Middle frontal gyrus (tissue), 1 donor: ENCODE measurements around the gene MPP3.
A peak's percentile ranks its signal among the peaks of the same experiment; 100 is the strongest.
"Not testable (repeated sequence)": the region's sequence is repeated elsewhere in the genome, so short reads cannot be mapped to it uniquely, and the experiment has no call there.

Experiments
- DNase-seq: peaks from one replicate; pipeline ENCODE4 v3.0.0-alpha.2; 2015; ENCODE audit warnings: low spot score; ENCODE audit errors: extremely low spot score

Gene MPP3

GRCh38 chr17:43832976-43833829 is at the start of gene MPP3:
Gene MPP3 (minus strand): TSS chr17:43833146. CDS start chr17:43831906, 1,240 bp downstream.
- peak; percentile 16 for DNase-seq

GRCh38 chr17:43881758-43882505 is 49.0 kb upstream of the MPP3 start:
- no peak for DNase-seq

DNA sequence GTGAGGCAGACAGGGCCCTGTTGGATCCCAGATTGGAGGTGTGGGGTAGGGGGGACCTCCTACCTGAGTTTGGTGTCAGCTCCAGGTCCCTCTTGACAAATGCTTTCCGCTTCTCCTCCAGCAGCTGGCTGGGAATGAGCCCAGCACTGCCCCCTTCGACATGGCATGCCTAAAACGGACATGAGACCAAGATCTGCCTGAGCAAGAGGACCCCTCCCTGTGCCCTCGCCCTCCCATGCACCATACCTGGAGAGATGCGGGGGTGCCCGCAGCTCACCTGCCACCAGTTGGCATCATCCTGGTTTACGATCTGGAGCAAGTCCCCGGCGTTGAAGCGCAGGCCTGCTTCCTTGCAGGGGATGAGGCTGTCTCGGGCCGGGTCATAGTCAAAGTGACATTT is 48.2 kb upstream of the MPP3 start:
- no peak for DNase-seq

DNA sequence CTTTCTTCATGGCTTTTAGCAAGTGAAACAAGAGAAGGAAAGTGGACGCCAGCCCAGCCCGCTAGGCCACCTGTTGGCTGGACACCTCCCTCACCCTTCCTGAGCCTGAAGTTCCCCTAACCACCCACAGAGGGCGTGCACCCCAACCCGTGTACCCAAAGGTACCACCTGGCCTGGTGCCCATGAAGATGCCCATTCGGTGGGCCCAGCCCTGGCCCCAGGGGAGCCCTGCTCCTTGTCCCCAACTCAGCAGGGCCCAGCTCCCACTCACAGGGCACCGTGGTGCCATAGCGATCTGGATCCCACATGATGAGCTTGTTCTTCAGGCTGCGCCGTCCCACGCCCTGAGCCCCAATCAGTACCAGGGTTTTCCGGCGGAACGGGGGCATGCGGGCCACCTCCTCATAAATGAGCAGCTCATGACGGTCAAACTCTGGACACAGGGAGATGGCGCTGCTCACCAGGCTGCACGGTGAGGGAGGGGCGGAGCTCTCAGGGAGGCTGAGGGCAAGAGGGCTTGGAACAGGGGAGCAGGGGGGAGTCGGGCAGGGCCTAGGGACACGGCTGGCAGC is 47.6 kb upstream of the MPP3 start:
- DNase-seq = no peak

- no peak for DNase-seq
Observed at GRCh38 chr17:43879723-43880419, 46.9 kb upstream of the MPP3 start.

DNA sequence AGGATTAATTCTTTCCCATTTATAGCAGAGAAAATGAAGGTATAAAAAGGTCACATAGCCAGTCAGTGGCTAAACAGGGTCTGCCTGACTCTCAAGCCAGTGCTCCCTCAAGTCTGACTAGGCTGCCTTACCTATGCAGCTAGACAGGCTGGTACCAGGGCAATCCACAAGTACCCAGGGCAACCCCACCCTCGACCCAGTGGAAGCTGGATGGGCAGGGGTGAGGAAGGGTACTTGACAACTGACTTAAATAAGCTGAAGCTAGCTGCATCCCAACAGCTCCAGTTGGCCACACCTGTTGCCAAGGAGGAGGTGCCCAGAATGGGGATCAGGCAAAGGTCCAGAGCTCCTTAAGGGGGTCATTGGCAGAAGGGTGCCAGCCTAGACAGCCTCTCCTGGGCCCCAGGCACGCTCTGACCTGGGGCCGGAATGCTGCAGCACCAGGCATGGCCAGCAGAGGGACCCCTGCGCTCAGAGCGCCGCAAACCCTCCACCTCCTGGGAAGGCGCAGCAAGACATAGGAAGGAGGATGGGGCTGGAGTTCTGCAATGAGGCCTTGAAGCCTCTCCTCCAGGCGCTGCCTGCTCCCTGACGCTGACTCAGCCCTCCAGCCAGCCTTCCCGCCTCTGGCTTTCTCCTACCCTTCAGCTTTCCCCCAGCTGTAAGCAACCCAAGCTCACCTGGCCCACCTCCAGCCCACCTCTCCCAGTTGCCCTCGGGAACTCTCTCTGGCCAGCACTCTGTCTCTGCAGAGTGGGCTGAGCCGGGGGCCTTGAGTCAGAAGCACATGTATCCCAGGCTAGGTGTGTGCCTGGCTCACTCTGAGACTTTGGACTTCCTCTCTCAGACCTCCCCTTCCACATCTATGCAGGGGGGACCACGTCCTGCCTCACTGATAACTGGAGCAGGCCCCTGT is 45.6 kb upstream of the MPP3 start:
- peak; percentile 37 for DNase-seq

DNA sequence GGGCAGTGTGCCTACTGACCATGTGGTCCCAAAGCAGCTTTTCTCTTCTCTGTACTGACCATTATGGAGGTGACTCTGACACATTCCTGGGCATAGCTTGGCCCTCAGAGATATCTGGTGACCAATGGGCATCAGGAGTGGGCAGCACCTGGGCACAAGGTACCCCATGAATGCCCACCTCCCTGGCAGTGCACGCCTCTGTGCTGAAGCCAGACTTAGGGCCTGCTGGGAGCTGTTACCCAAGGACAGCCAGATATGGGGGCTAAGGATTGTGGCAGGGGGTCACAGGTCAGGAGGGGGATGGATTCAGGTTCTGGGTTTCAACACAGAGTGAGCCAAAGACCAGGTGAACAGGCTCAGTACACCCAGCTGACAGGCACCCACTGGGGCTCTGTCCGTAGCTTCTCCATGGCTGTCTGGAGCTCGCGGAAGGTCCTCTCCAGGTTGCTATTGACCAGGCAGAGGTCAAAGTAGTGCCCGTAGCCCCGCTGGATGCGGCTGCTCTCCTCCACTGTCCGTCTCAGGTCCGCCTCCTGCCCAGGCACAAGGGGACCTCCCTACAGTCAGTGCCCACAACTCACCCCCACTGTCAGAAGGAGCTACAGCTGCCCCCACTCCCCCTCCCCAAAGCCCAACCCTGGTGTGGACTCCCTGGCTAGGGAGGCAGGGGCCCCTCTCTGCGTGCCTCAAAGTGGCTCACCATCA is 44.7 kb upstream of the MPP3 start:
- DNase-seq = no peak

DNA sequence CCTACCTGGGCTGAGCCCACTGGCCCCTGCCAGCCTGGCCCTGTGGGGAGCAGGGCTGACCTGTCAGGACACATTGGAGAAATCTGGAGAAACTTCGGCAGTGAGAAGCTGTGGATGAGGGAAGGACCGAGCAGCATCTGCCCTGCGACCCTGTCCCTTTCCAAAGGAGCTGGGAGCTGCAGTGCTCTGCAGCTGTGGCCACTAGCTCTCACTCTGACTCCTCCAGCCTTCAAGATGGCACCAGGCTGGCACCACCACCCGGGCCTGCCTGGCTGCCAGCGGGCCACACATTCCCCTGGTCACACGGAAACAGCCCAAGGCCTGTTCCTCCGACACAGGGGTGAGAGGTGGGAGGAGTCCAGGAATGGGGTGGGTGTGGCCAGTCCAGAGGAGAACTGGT is 44.1 kb upstream of the MPP3 start:
- no peak for DNase-seq

GRCh38 chr17:43875476-43876147 is 42.7 kb upstream of the MPP3 start:
- DNase-seq = no peak

DNA sequence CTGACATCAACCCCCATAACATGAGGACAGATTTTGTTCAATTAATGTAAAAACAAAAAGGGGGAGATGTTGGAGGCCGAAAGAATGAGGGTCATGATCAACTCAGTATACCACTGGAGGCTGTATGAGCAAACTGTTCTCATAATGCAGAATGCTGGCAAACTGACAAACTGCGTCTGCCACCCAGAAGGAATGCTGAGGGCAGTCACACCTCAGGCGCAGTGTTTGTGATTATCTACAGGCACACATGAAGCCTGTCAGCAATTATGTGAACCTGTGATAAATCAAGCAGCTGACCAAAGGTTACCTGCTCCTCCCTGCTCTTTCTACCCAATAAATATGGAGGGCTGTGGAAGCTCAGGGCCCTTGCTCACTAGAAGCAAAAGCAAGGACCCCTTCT is 41.3 kb upstream of the MPP3 start:
- DNase-seq = no peak

- no peak for DNase-seq
Observed at GRCh38 chr17:43873815-43874214, 40.9 kb upstream of the MPP3 start.

DNA sequence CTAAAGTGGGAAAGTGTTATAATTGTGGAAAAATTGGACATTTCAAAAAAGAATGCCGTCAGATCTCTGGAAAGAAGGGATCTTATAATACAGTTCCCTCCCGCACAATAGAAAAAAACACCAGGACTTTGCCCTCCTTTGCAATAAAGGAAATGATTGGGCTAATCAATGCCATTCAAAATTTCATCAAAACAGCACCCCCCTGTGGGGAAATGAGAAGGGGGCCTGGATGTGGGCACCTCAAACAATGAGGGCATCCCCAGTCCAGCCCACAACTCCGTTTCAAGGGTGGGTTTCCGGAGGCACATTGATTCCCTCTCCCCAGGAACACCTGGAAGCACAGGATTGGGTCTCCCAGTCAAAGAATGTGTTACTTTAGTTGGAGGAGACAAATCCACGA is 40.1 kb upstream of the MPP3 start:
- DNase-seq = no peak

- DNase-seq = no peak
Observed at GRCh38 chr17:43871946-43872690, 39.2 kb upstream of the MPP3 start.

DNA sequence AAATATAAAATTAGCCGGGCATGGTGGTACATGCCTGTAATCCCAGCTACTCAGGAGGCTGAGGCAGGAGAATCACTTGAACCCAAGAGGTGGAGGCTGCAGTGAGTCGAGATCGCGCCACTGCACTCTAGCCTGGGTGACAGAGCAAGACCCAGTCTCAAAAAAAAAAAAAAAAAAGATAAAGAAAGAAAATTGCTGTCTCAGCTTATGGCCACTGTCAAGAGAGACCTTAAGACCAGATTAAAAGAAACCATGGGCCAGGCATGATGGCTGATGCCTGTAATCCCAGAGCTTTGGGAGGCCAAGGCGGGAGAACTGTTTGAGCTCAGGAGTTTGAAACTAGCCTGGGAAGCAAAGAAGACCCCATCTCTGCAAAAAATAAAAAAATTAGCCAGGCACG is 36.1 kb upstream of the MPP3 start:
- DNase-seq = not testable (repeated sequence)

DNA sequence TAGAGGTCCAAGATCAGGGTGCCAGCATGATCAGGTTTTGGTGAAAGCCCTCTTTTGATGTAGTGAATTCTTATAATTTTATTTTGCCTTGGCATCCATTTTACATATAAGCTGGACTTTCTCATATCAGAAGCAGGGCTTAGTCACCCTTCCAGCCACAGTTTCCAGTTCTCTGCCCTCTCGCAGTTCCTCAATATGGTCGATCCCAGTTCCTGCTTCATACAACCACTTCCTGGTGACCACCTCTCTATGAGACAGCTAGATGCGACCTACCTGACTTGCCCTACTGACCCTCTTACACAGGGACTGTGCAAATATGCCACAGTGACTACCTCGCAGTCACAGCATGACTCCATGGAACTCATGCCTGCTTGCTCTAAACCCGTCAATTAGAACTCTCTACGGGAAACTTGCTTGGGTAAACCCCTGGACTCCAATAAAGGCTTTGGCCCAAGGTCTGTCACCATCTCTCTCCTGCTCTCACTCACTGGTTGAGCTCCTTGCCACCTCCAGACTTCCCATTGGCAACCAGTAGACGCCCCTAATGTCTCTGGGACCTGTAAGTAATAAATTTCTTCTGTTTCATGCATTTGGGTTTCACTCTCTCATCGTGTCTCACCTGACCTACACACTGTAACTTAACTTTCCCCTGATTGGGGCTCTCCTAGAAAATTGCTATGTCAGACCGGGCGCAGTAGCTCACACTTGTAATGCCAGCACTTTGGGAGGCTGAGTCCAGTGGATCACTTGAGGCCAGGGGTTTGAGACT is 35.5 kb upstream of the MPP3 start:
- DNase-seq = no peak

- DNase-seq = no peak
Observed at GRCh38 chr17:43864161-43864984, 31.4 kb upstream of the MPP3 start.

DNA sequence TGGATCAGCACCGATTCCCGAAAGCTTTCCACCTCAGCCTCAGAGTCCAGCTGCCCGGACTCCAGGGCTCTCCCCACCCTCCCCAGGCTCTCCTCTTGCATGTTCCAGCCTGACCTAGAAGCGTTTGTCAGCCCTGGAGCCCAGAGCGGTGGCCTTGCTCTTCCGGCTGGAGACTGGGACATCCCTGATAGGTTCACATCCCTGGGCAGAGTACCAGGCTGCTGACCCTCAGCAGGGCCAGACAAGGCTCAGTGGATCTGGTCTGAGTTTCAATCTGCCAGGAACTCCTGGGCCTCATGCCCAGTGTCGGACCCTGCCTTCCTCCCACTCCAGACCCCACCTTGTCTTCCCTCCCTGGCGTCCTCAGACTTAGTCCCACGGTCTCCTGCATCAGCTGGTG is 29.0 kb upstream of the MPP3 start:
- DNase-seq = no peak
